GM18517 (cell line): ENCODE results near the gene ERMARD.
A peak's percentile ranks its signal among the peaks of the same experiment; 100 is the strongest.

ENCODE experiments used
- ATAC-seq: cut with Tn5 transposase; IDR thresholded peaks from one replicate; pipeline ENCODE4 v1.9.1; 2021; ENCODE audit warnings: mild to moderate bottlenecking, moderate library complexity; ENCODE audit not compliant: unreplicated experiment

Gene ERMARD

DNA sequence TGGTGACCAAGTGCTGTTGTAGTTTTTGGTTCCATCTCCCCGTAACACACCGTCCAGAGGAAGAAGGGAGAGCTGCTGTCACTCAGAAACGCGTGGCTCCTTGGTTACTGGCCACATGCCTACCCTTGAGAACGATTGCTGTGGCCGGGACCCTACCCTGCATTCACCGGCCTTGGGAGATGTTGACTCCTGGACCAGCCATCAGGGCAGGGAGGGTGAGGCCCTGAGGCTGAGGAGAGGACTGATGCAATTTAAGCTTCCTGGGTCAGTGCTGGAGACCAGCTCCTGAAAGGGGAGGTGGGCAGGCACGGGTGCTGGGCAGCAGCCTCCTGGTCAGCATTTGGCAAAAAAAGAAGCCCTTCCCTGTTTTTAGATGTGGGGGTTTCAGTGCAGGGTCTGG lies 31.5 kb downstream of the ERMARD start:
- ATAC-seq, result no peak

- ATAC-seq, result no peak
These were observed 32.0 kb downstream of the ERMARD start for GRCh38 chr6:169783401-169783800.

- ATAC-seq, result no peak
These were observed 32.8 kb downstream of the ERMARD start for GRCh38 chr6:169783971-169784820.

- no peak for ATAC-seq
These were observed 33.5 kb downstream of the ERMARD start for GRCh38 chr6:169784821-169785340.

- no peak for ATAC-seq
These were observed 34.1 kb downstream of the ERMARD start for GRCh38 chr6:169785566-169785965.

GRCh38 chr6:169786349-169786748 lies 34.9 kb downstream of the ERMARD start:
- no peak for ATAC-seq

DNA sequence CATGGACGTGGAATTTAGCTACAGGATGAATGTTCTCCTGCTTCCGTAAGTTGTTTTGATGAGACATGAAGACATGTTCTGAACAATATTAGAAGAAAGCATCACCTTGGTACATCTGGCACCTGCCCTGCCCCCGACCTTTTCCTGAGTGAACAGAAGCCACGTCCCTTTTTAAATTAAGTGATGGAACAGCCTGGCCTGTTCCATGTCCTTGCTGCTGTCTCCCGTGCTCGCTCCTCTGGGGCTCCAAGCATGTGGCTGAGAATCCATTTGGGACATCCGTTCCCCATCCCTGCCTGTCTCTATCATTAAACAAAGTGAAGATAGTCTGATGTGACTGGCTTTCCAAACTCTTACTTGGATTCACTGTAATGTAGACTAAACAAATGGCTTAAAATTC lies 36.4 kb downstream of the ERMARD start:
- ATAC-seq, result no peak

- ATAC-seq, result no peak
These were observed 37.4 kb downstream of the ERMARD start for GRCh38 chr6:169788809-169789145.

DNA sequence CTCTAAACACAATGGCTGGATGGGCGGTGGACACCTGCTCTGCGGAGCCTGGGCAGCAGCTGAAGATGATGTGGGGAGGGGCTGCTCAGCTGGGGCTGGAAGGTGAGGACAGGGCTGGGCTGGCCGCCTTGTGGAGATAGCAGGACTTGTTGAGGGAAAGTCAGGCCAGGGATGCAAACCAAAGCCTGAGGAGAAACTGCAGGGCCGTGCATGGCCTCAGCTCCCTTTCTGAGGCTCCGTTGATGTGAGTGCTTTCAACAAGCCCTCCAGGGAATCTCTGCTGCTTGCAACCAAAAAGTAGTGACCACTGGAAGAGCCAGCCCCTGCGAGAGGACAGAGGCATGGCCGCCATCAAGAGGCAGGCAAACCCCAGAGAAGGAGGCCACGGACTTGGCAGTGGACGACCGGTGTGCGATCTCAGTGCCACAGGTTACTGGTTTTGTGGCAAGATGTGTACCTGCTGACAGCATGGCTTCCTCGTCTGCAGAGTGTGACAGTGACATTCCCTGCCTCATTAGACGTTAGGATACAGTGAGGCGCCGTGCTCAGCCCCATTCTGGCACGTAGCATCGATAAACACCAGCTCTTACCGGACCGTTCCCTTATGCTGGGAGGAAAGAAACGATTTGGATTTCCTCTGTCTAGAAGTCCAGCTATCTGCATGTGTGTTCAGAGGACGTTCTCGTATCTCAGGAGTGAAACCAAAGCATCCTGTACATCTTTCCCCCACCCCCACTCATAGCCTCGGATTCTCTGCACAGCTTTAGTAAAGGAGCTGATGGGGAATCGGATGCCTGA lies 37.9 kb downstream of the ERMARD start:
- no peak for ATAC-seq

GRCh38 chr6:169789944-169790927 lies 38.8 kb downstream of the ERMARD start:
- ATAC-seq, result peak; percentile 89

DNA sequence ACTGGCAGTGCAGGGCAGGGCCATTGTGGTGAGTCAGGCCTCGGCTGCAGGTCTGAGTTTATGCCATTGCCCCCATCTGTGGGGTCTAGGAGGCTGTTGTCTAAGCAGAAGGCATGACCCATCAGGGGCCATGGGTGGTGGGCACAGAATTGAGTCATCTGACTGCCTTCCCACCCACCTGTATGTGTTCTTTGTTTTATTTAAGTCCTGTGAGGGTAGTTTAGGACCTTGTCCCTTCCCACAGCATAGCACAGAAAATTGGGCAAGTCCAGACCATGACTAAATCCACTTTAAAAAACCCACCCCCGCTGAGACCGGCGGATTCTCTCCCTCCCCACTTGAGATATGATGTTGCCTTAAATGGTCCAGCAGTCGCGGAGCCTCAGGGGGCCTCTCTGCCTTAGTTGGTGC lies 40.3 kb downstream of the ERMARD start:
- ATAC-seq, result no peak

DNA sequence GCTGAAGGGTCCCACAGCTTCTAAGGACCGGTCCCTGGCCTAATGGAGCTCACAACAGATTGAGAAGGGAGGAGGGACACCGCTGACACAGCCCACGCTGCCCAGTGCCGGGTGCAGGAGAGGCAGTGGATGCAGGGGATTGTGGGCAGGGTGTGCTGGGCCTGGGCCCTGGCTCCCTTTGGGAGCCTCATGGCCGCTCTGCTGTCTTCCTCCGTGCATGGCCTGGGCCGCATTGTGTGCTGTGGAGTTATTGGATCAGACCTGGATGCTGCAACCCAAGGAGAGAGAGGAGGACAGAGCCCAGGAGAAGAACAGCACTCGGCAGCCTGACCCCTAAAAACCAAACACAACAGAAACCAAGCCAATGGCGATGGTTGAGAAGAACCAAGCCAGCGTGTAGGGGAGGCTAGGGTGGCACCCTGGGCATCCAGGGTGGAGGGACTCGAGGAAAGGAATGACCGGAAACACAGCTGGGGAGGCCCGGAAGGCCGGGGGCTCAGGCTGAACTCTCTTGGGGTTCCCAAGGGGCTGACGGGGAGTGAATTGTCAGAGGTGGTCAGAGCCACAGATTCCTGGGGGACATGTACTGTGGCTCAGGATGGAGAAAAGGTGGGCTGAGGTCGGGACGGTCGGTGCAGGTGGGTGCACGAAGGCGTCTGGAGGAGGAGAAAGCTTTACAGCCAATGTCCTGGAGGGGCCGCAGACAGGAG lies 41.0 kb downstream of the ERMARD start:
- no peak for ATAC-seq

- ATAC-seq, result no peak
These were observed 42.0 kb downstream of the ERMARD start for GRCh38 chr6:169793408-169793807.

- ATAC-seq, result no peak
These were observed 43.1 kb downstream of the ERMARD start for GRCh38 chr6:169794317-169795055.

- ATAC-seq, result no peak
These were observed 43.8 kb downstream of the ERMARD start for GRCh38 chr6:169795196-169795595.

- ATAC-seq, result no peak
These were observed 47.5 kb downstream of the ERMARD start for GRCh38 chr6:169798764-169799473.

DNA sequence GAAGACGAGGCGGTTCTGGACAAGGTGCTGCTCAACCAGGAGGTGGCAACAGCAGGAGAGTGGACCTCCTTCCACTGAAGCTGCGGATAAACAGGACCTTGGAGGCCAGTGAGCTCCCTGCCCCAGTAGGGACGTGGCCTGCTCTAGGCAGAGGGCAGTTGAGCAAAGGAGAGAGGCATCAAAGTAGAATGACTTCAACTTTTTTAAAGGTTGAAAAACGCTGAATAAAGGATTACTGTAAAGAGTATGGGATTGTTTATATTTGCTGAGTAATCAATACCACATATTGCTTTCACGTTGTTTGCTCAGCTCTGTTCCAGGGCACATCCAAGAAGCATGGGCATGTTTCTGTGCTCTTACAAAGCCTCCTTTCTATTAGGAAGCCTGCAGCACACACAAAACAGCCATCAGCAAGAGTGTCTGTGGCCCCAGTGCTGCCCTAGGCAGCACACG lies 48.1 kb downstream of the ERMARD start:
- ATAC-seq, result no peak

DNA sequence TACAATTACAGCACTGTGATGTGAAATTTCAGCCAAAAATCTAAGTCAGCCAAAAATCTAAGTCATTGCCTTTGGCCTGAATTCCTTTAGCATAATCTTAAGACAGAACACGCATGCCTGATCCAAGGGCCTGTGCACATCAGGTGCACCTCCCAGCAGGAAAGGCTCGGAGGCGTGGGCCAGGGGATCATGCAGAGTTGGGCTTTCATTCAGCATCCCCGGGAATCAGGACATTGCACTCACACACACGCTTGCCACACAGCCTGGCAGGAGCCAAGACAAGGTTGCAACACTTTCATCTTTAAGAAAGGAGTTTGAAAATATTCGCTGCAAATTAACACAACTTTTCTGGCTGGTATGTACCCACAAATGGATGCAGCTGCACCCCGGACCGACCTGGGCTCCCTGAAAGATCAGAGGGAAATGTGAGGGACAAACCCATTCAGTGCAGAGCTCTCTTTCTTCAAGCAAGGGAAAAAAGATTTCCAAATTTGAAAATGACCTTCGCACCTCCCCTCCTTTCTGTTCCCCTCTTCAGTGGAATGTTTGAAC lies 48.8 kb downstream of the ERMARD start:
- no peak for ATAC-seq
